ENCODE measurements around the gene PLIN5.

DNA sequence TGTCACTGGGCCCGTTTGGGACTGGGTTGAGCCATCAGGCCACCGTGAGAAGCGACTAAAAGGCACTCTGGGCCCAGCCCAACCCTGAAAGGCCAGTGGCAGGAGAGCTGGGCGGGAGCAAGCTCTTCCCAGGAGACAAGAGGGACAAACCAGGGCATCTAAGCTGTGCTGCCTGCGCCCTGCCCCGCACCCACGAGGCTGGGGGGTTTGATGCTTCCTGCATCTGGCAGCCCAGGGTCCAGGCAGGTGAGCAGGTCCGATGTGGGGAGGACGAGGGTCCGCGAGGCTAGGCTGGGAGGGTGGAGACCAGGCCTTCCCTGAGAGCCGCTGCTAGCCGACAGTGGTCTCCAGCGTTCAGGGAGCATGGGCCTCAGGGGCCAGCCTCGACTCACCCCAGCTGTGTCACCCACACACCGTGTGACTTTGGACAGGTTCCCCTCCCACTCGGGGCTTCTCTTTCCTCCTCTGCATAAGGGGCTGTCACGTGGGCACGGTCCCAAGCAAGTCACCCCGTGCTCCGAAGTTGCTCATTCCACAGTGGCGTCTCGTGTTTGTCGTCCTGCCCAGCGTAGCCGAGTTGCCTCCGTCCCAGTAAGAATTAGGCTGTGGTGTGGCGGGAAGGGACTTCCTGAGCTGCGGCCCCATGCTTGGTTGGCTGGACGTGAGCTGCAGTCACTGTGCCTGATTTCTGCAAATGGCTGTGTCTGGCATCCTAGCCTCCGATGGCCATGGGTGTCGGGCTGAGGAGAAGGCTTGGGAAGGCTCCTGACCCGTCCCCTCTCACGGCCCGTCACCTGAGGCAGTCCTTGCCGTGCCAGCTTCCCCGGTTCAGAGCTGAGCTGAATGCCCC lies 32.5 kb downstream of the PLIN5 start:
- TF ChIP-seq GATA2 (IDR thresholded peaks at IDR 0.05; ENCODE audit: low read depth, low read length), result no peak
- TF ChIP-seq GATA3 (IDR thresholded peaks at IDR 0.05; ENCODE audit: low read depth, low read length), result no peak

Data from SH-SY5Y (cell line).